HCT116 (cell line): ENCODE measurements around the gene DAO.

Experiments used
- CEBPB ChIP-seq: IDR thresholded peaks from 2 replicates; pipeline ENCODE4 v1.6.1; 2012; ENCODE audit warnings: low read depth
- ELF1 ChIP-seq: IDR thresholded peaks from 2 replicates; pipeline ENCODE4 v1.6.1; 2012; ENCODE audit warnings: low read depth, borderline replicate concordance
- JUND ChIP-seq: IDR thresholded peaks from 2 replicates; pipeline ENCODE4 v1.6.1; 2012
- POLR2A ChIP-seq: IDR thresholded peaks from 2 replicates; pipeline ENCODE4 v1.7.0; 2011; ENCODE audit warnings: borderline replicate concordance; ENCODE audit not compliant: insufficient read depth, insufficient read length; ENCODE audit errors: extremely low read depth
- YY1 ChIP-seq: IDR thresholded peaks from 2 replicates; pipeline ENCODE4 v1.6.1; 2011; ENCODE audit warnings: low read length, low read depth, moderate library complexity, mild to moderate bottlenecking; ENCODE audit not compliant: insufficient replicate concordance; ENCODE audit errors: extremely low read depth
- TF ChIP-seq, protein P1 (sequence below): IDR thresholded peaks from 2 replicates; pipeline ENCODE4 v1.6.1; 2012
- TF ChIP-seq, protein P2 (sequence below), 3 experiments: fragments of 200-600 bp in 1 of 3; sonication (generic) in 1 of 3; IDR thresholded peaks in 2 of 3; conservative IDR thresholded peaks in 1 of 3; 2 replicates each; pipeline ENCODE4 v1.5.1; 2012 to 2017; ENCODE audit warnings: low read depth in 2 of 3, low read length in 2 of 3, antibody characterized with exemption in 1 of 3, borderline replicate concordance in 1 of 3, control low read depth in 1 of 3, mild to moderate bottlenecking in 1 of 3, mixed read lengths in 1 of 3, mixed run types in 1 of 3, moderate library complexity in 1 of 3; ENCODE audit not compliant: insufficient read depth in 1 of 3

DNA sequence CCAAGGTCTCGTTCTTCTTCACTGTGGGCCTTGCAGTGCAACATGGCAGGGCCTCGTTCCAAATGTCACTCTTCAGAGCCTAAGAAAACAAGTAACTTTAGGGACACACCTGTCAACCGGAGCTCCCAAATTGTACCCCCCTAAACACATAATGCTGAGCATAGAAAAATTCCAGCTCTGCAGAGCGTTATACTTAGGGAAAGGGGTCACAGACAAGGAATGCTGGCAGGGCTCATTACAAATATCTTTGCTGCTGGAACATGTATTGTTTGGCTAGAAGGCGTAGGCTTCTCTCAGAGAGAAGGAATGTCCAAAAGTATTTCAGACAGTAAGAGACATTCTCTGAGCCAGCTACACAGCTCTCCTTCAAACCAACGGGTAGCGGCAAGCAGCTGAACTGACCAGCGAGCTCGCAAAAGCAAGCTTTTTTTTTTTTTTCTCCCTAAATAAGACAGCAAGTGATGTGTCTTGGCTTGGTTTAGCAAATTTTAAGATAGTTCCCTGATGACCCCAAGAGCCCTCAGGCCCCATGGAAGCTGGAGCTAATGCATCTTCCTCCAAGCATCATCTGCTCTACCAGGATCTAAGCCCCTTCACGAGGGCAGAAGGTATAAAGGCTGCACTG lies 47.0 kb upstream of the DAO start:
- TF ChIP-seq, protein P1, sequence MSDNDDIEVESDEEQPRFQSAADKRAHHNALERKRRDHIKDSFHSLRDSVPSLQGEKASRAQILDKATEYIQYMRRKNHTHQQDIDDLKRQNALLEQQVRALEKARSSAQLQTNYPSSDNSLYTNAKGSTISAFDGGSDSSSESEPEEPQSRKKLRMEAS: no peak
- TF ChIP-seq CEBPB: no peak
- TF ChIP-seq JUND: no peak
- TF ChIP-seq, protein P2, sequence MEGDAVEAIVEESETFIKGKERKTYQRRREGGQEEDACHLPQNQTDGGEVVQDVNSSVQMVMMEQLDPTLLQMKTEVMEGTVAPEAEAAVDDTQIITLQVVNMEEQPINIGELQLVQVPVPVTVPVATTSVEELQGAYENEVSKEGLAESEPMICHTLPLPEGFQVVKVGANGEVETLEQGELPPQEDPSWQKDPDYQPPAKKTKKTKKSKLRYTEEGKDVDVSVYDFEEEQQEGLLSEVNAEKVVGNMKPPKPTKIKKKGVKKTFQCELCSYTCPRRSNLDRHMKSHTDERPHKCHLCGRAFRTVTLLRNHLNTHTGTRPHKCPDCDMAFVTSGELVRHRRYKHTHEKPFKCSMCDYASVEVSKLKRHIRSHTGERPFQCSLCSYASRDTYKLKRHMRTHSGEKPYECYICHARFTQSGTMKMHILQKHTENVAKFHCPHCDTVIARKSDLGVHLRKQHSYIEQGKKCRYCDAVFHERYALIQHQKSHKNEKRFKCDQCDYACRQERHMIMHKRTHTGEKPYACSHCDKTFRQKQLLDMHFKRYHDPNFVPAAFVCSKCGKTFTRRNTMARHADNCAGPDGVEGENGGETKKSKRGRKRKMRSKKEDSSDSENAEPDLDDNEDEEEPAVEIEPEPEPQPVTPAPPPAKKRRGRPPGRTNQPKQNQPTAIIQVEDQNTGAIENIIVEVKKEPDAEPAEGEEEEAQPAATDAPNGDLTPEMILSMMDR (IDR thresholded peaks at IDR 0.05 in 2 of 3, conservative IDR thresholded peaks at IDR 0.05 in 1 of 3; ENCODE audit: borderline replicate concordance in 1 of 3, insufficient read depth in 1 of 3, low read depth in 2 of 3, low read length in 2 of 3): no peak
- no peak for TF ChIP-seq ELF1
- TF ChIP-seq YY1: no peak
- TF ChIP-seq POLR2A: no peak
